HEK293 (cell line): ENCODE results near the gene FBXW11.

Source experiments
- CTCF ChIA-PET: fragments of 350-600 bp; formaldehyde crosslinking; extraction: SDS; loops from one replicate; lab custom pipeline; 2021; ENCODE audit warnings: antibody characterized with exemption; lab: Yijun Ruan, JAX
- POLR2A ChIA-PET: fragments of 300-600 bp; formaldehyde crosslinking; extraction: SDS; loops from one replicate; lab custom pipeline; 2020; ENCODE audit warnings: antibody characterized with exemption, inconsistent platforms; lab: Yijun Ruan, JAX
- H3K27ac ChIP-seq: fragments of 200-500 bp; sonication (Bioruptor generic); 2 replicates; pipeline ENCODE4 v1.5.1; 2014; ENCODE audit warnings: low read depth, low read length, control low read depth, inconsistent platforms; ENCODE audit errors: extremely low read depth
- H3K36me3 ChIP-seq, 2 experiments: fragments of 200-500 bp in 1 of 2; sonication (Bioruptor generic) in 1 of 2; 1 replicate in 1 of 2; 2 replicates in 1 of 2; pipeline ENCODE4 v1.5.1; 2014 to 2017; ENCODE audit warnings: inconsistent platforms in 2 of 2, low read length in 2 of 2; ENCODE audit not compliant: control insufficient read depth in 2 of 2, insufficient read depth in 1 of 2
- H3K4me1 ChIP-seq: fragments of 200-500 bp; sonication (Bioruptor generic); 2 replicates; pipeline ENCODE4 v1.5.1; 2014; ENCODE audit warnings: mild to moderate bottlenecking, low read length, inconsistent platforms; ENCODE audit not compliant: control insufficient read depth, insufficient read depth
- H3K4me3 ChIP-seq: 2 replicates; pipeline ENCODE4 v1.5.1; 2011; ENCODE audit warnings: low read depth, mild to moderate bottlenecking, control low read depth, low read length, moderate library complexity
- H3K9me3 ChIP-seq: fragments of 200-500 bp; sonication (Bioruptor generic); 2 replicates; pipeline ENCODE4 v1.5.1; 2014; ENCODE audit warnings: low read depth, low read length, inconsistent platforms; ENCODE audit not compliant: control insufficient read depth, insufficient read depth
- ELK4 ChIP-seq: IDR thresholded peaks from 2 replicates; pipeline ENCODE4 v1.6.1; 2011; ENCODE audit warnings: mild to moderate bottlenecking, low read depth, low read length, borderline replicate concordance
- HOXD13 ChIP-seq: sonication (generic); formaldehyde crosslinking; IDR thresholded peaks from 2 replicates; pipeline ENCODE4 v1.8.0; 2022; ENCODE audit warnings: missing genetic modification reagents, borderline replicate concordance
- KLF17 ChIP-seq: fragments of 450-650 bp; formaldehyde crosslinking; IDR thresholded peaks from 2 replicates; pipeline ENCODE4 v1.5.1; 2016; ENCODE audit warnings: missing biosample characterization, missing genetic modification characterization
- PBX3 ChIP-seq: sonication (generic); formaldehyde crosslinking; IDR thresholded peaks from 2 replicates; pipeline ENCODE4 v1.8.1; 2022; ENCODE audit warnings: mild to moderate bottlenecking, moderate library complexity, missing genetic modification reagents
- PRDM10 ChIP-seq: fragments of 450-650 bp; formaldehyde crosslinking; IDR thresholded peaks from 2 replicates; pipeline ENCODE4 v1.5.1; 2016; ENCODE audit warnings: missing biosample characterization, missing genetic modification characterization
- SETDB1 ChIP-seq: IDR thresholded peaks from one replicate; pipeline ENCODE4 v1.6.1; 2017; ENCODE audit warnings: mild to moderate bottlenecking, low read length, moderate library complexity, mixed read lengths; ENCODE audit not compliant: insufficient read length
- ZBTB44 ChIP-seq: fragments of 450-650 bp; IDR thresholded peaks from 2 replicates; pipeline ENCODE4 v1.5.1; 2018; ENCODE audit warnings: missing biosample characterization, mild to moderate bottlenecking, missing genetic modification characterization
- ZNF169 ChIP-seq: fragments of 450-650 bp; formaldehyde crosslinking; IDR thresholded peaks from 2 replicates; pipeline ENCODE4 v1.5.1; 2016; ENCODE audit warnings: missing biosample characterization, missing genetic modification characterization
- ZNF174 ChIP-seq: fragments of 450-650 bp; formaldehyde crosslinking; IDR thresholded peaks from 2 replicates; pipeline ENCODE4 v1.5.0; 2017; ENCODE audit warnings: missing biosample characterization, mild to moderate bottlenecking, missing genetic modification characterization
- ZNF248 ChIP-seq: fragments of 450-650 bp; formaldehyde crosslinking; IDR thresholded peaks from 2 replicates; pipeline ENCODE4 v1.5.1; 2017; ENCODE audit warnings: missing biosample characterization, missing genetic modification characterization
- ZNF280C ChIP-seq: fragments of 450-650 bp; formaldehyde crosslinking; IDR thresholded peaks from 2 replicates; pipeline ENCODE4 v1.5.1; 2016; ENCODE audit warnings: missing biosample characterization, missing genetic modification characterization
- ZNF473 ChIP-seq: fragments of 450-650 bp; formaldehyde crosslinking; IDR thresholded peaks from 2 replicates; pipeline ENCODE4 v1.5.1; 2017; ENCODE audit warnings: missing biosample characterization, missing genetic modification characterization
- ZNF513 ChIP-seq: fragments of 450-650 bp; IDR thresholded peaks from 2 replicates; pipeline ENCODE4 v1.5.1; 2018; ENCODE audit warnings: missing biosample characterization, missing genetic modification characterization
- ZNF621 ChIP-seq: fragments of 450-650 bp; formaldehyde crosslinking; IDR thresholded peaks from 2 replicates; pipeline ENCODE4 v1.5.1; 2017; ENCODE audit warnings: missing biosample characterization, missing genetic modification characterization
- ZNF624 ChIP-seq: fragments of 450-650 bp; formaldehyde crosslinking; IDR thresholded peaks from 2 replicates; pipeline ENCODE4 v1.5.1; 2017; ENCODE audit warnings: missing biosample characterization, missing genetic modification characterization
- ZNF626 ChIP-seq: fragments of 450-650 bp; sonication (Bioruptor Pico); formaldehyde crosslinking; IDR thresholded peaks from 2 replicates; pipeline ENCODE4 v1.5.1; 2018; ENCODE audit warnings: missing biosample characterization, missing genetic modification characterization, inconsistent platforms
- ZNF645 ChIP-seq: fragments of 450-650 bp; formaldehyde crosslinking; IDR thresholded peaks from 2 replicates; pipeline ENCODE4; 2016; ENCODE audit warnings: missing biosample characterization, missing genetic modification characterization
- ZNF785 ChIP-seq: fragments of 450-650 bp; formaldehyde crosslinking; IDR thresholded peaks from 2 replicates; pipeline ENCODE4 v1.5.1; 2016; ENCODE audit warnings: missing biosample characterization, missing genetic modification characterization
- ZSCAN23 ChIP-seq: fragments of 450-650 bp; formaldehyde crosslinking; IDR thresholded peaks from 2 replicates; pipeline ENCODE4 v1.5.1; 2016; ENCODE audit warnings: missing biosample characterization, missing genetic modification characterization
- ZXDB ChIP-seq: fragments of 450-650 bp; formaldehyde crosslinking; IDR thresholded peaks from 2 replicates; pipeline ENCODE4 v1.5.1; 2016; ENCODE audit warnings: missing biosample characterization, missing genetic modification characterization

The FBXW11 gene

GRCh38 chr5:171849585-171850323 is 156.7 kb downstream of the FBXW11 start:
- H3K36me3 ChIP-seq = no peaks in the 10 kb centered on the region
- ChIA-PET CTCF (interaction anchor here (0.6 to 1.5 kb wide), 5 partner anchors 9 to 431 kb away, joined by 3 to 4 read pairs (median 3); no protein-coding TSS in a partner anchor), POLR2A (no interaction called here)
- no peak overlapping the region for H3K27ac ChIP-seq
- no peaks in the 10 kb centered on the region for H3K4me1 ChIP-seq
- no peak for TF ChIP-seq ZNF513 (tag by site-specific recombination)
- no peak for TF ChIP-seq PRDM10
- TF ChIP-seq HOXD13 (CRISPR knock-in tag) = no peak
- no peak for TF ChIP-seq KLF17 (tag by site-specific recombination)
- no peak for TF ChIP-seq ELK4
- TF ChIP-seq ZNF248 (tag by site-specific recombination) = no peak
- no peak for TF ChIP-seq ZNF785
- TF ChIP-seq ZSCAN23 (tag by site-specific recombination) = no peak
- TF ChIP-seq ZNF645 (tag by site-specific recombination) = no peak
- TF ChIP-seq ZNF174 (tag by site-specific recombination) = no peak
- TF ChIP-seq ZNF473 (tag by site-specific recombination) = no peak
- TF ChIP-seq PBX3 = no peak
- TF ChIP-seq ZNF169 (tag by site-specific recombination) = no peak
- TF ChIP-seq ZNF624 (tag by site-specific recombination) = no peak
- no peak for TF ChIP-seq ZNF626
- TF ChIP-seq ZBTB44 (tag by site-specific recombination) = no peak
- TF ChIP-seq SETDB1 = no peak
- TF ChIP-seq ZNF280C (tag by site-specific recombination) = no peak
- no peak for TF ChIP-seq ZNF621
- TF ChIP-seq ZXDB (tag by site-specific recombination) = no peak
- no peaks in the 10 kb centered on the region for H3K9me3 ChIP-seq
- H3K4me3 ChIP-seq = no peak overlapping the region
